Caco-2 (cell line): Measurements from ENCODE around the gene MRI1. TPM values are rescaled to one million over a fixed set of nuclear protein-coding genes. Genes with fewer than 3 reads are reported as not detected.

Experiments used
- BruUV-seq: library from RNA; stranded (reverse); fragments of 400-500 nt; replicated peaks from 2 replicates; lab custom pipeline; 2021; lab: Mats Ljungman, UMichigan
- CTCF ChIA-PET: fragments of 300-600 bp; sonication (Branson Sonifier 250); formaldehyde crosslinking; loops from one replicate; lab custom pipeline; 2022; ENCODE audit warnings: antibody characterized with exemption; lab: Charles Lee
- POLR2A ChIA-PET: fragments of 300-600 bp; sonication (Branson Sonifier 250); formaldehyde crosslinking; loops from one replicate; lab custom pipeline; 2022; ENCODE audit warnings: antibody characterized with exemption; lab: Charles Lee
- DNase-seq, 2 experiments: peaks; one replicate each; pipeline versions ENCODE4 v3.0.0 to v3.0.0-alpha.2; 2020 to 2022
- H3K27me3 ChIP-seq: replicated peaks from 2 replicates; pipeline ENCODE4 v1.6.0; 2011; ENCODE audit warnings: low read length; ENCODE audit not compliant: control insufficient read depth, insufficient read depth
- H3K36me3 ChIP-seq: 2 replicates; pipeline ENCODE4 v1.5.1; 2011; ENCODE audit warnings: low read length; ENCODE audit not compliant: control insufficient read depth, insufficient read depth
- H3K4me1 ChIP-seq: fragments of 250-450 bp; sonication (Bioruptor Pico); 2 replicates; pipeline ENCODE4 v1.5.1; 2020; ENCODE audit warnings: mild to moderate bottlenecking
- H3K4me3 ChIP-seq: 2 replicates; pipeline ENCODE4 v1.5.1; 2011; ENCODE audit warnings: low read depth, mild to moderate bottlenecking, control low read depth, low read length
- H3K9me3 ChIP-seq: fragments of 250-450 bp; sonication (Bioruptor Pico); 2 replicates; pipeline ENCODE4 v1.5.1; 2020; ENCODE audit warnings: mild to moderate bottlenecking, moderate library complexity
- H3K27ac Mint-ChIP-seq: one replicate; pipeline ENCODE4 v1.8.0; 2022; ENCODE audit warnings: mixed read lengths; ENCODE audit not compliant: unreplicated experiment
- H3K27me3 Mint-ChIP-seq: one replicate; pipeline ENCODE4 v1.8.0; 2022; ENCODE audit warnings: mixed read lengths; ENCODE audit not compliant: insufficient read depth, unreplicated experiment
- H3K36me3 Mint-ChIP-seq: one replicate; pipeline ENCODE4 v1.8.0; 2022; ENCODE audit warnings: mild to moderate bottlenecking, mixed read lengths; ENCODE audit not compliant: insufficient read depth, unreplicated experiment
- H3K4me1 Mint-ChIP-seq: one replicate; pipeline ENCODE4 v1.8.0; 2022; ENCODE audit warnings: low read depth, mixed read lengths; ENCODE audit not compliant: unreplicated experiment
- H3K4me3 Mint-ChIP-seq: one replicate; pipeline ENCODE4 v1.8.0; 2022; ENCODE audit warnings: mild to moderate bottlenecking, moderate library complexity, mixed read lengths; ENCODE audit not compliant: unreplicated experiment
- H3K9me3 Mint-ChIP-seq: one replicate; pipeline ENCODE4 v1.8.0; 2022; ENCODE audit warnings: mixed read lengths; ENCODE audit not compliant: unreplicated experiment
- CTCF ChIP-seq, 2 experiments: fragments of 200-600 bp in 1 of 2; IDR thresholded peaks; 1 replicate in 1 of 2; 2 replicates in 1 of 2; pipeline versions ENCODE4 v1.5.1 to v1.8.0; 2011 to 2022; ENCODE audit warnings: antibody characterized with exemption in 1 of 2, control low read depth in 1 of 2, inconsistent platforms in 1 of 2, low read depth in 1 of 2, low read length in 1 of 2, mild to moderate bottlenecking in 1 of 2, moderate library complexity in 1 of 2; ENCODE audit not compliant: insufficient read depth in 1 of 2, severe bottlenecking in 1 of 2, unreplicated experiment in 1 of 2
- intact Hi-C: fragments of 100-400 bp; cut with micrococcal nuclease; formaldehyde crosslinking; loops from one replicate; pipeline ENCODE4 v1.10.0; 2022; ENCODE audit not compliant: unreplicated experiment
- total RNA-seq: library from RNA; stranded (reverse); gene quantifications from 2 replicates; pipeline ENCODE4 v1.2.3, GENCODE V29; 2022

Gene MRI1
- total RNA-seq, 1 experiment from 2014 or later, result 25.7 TPM

GRCh38 chr19:13757805-13758772 lies 6.2 kb upstream of the MRI1 start:
- Mint-ChIP-seq H3K4me1 (no peaks in the 10 kb centered on the region), H3K27me3 (no peaks in the 10 kb centered on the region), H3K27ac (no peak overlapping the region), H3K36me3 (peaks cover 21% of the 10 kb centered on the region), H3K9me3 (no peaks in the 10 kb centered on the region), H3K4me3 (no peak overlapping the region)
- no peak for TF ChIP-seq CTCF (IDR thresholded peaks at IDR 0.05; ENCODE audit: insufficient read depth in 1 of 2, low read depth in 1 of 2, low read length in 1 of 2, severe bottlenecking in 1 of 2, unreplicated experiment in 1 of 2)
- ChIA-PET POLR2A (no interaction called here), CTCF (no interaction called here)
- Histone ChIP-seq H3K4me1 (no peaks in the 10 kb centered on the region), H3K27me3 (no peaks in the 10 kb centered on the region), H3K4me3 (no peak overlapping the region), H3K36me3 (peaks cover 2% of the 10 kb centered on the region; the same call in 1 of the 2 replicates), H3K9me3 (no peaks in the 10 kb centered on the region)
- no peak for DNase-seq
- BruUV-seq, result no TSS peak
- intact Hi-C loops, result no loop called here

GRCh38 chr19:13758795-13759194 lies 5.5 kb upstream of the MRI1 start:
- DNase-seq, result no peak
- peaks cover 16% of the 10 kb centered on the region for H3K36me3 Mint-ChIP-seq
- Histone ChIP-seq H3K27me3 (no peaks in the 10 kb centered on the region), H3K36me3 (peaks cover 2% of the 10 kb centered on the region; the same call in 1 of the 2 replicates), H3K4me3 (no peak overlapping the region), H3K9me3 (no peaks in the 10 kb centered on the region), H3K4me1 (no peaks in the 10 kb centered on the region; the same call in 1 of the 2 replicates)
- ChIA-PET CTCF (no interaction called here), POLR2A (no interaction called here)
- no peak overlapping the region for H3K27ac Mint-ChIP-seq
- BruUV-seq, result no TSS peak
- H3K4me1 Mint-ChIP-seq, result no peaks in the 10 kb centered on the region
- no peaks in the 10 kb centered on the region for H3K27me3 Mint-ChIP-seq
- TF ChIP-seq CTCF (IDR thresholded peaks at IDR 0.05; ENCODE audit: insufficient read depth in 1 of 2, low read depth in 1 of 2, low read length in 1 of 2, severe bottlenecking in 1 of 2, unreplicated experiment in 1 of 2), result no peak
- no peaks in the 10 kb centered on the region for H3K9me3 Mint-ChIP-seq
- intact Hi-C loops, result no loop called here
- H3K4me3 Mint-ChIP-seq, result no peak overlapping the region

GRCh38 chr19:13761423-13761822 lies 2.9 kb upstream of the MRI1 start:
- Histone ChIP-seq H3K36me3 (no peaks in the 10 kb centered on the region), H3K4me1 (peaks cover 4% of the 10 kb centered on the region; the same call in 1 of the 2 replicates), H3K4me3 (no peak overlapping the region), H3K27me3 (no peaks in the 10 kb centered on the region), H3K9me3 (no peaks in the 10 kb centered on the region)
- no peak for TF ChIP-seq CTCF (IDR thresholded peaks at IDR 0.05; ENCODE audit: insufficient read depth in 1 of 2, low read depth in 1 of 2, low read length in 1 of 2, severe bottlenecking in 1 of 2, unreplicated experiment in 1 of 2)
- ChIA-PET POLR2A (no interaction called here), CTCF (interaction anchor here (1.0 kb wide), 1 partner anchor 30 kb away, joined by 3 read pairs; no protein-coding TSS in a partner anchor)
- intact Hi-C loops, result no loop called here
- Mint-ChIP-seq H3K9me3 (no peaks in the 10 kb centered on the region), H3K36me3 (peaks cover 18% of the 10 kb centered on the region), H3K27me3 (no peaks in the 10 kb centered on the region), H3K4me3 (no peak overlapping the region), H3K4me1 (peaks cover 9% of the 10 kb centered on the region), H3K27ac (no peak overlapping the region)
- no TSS peak for BruUV-seq
- no peak for DNase-seq
